Measurements from ENCODE around the gene SPATA46. TPM values are rescaled to one million over a fixed set of nuclear protein-coding genes. Genes with fewer than 3 reads are reported as not detected.

Gene SPATA46
- polyA plus RNA-seq, 1 donor (not counting 4 experiments of a cell fraction or from before 2014, with no cell fraction given): not detected

GRCh38 chr1:162351246-162351842 lies 25.3 kb downstream of the SPATA46 start:
- no peaks in the 10 kb centered on the region for H3K79me2 ChIP-seq (ENCODE audit: control insufficient read depth, insufficient read depth, low read length)
- H4K20me1 ChIP-seq (ENCODE audit: control insufficient read depth, extremely low read depth, insufficient read depth, low read length): no peaks in the 10 kb centered on the region
- peaks cover 16% of the 10 kb centered on the region for H3K4me1 ChIP-seq (ENCODE audit: control insufficient read depth, extremely low read depth, insufficient read depth, low read length)
- TF ChIP-seq EZH2 (IDR thresholded peaks at IDR 0.05; ENCODE audit: low read length): no peak
- TF ChIP-seq, protein P1, sequence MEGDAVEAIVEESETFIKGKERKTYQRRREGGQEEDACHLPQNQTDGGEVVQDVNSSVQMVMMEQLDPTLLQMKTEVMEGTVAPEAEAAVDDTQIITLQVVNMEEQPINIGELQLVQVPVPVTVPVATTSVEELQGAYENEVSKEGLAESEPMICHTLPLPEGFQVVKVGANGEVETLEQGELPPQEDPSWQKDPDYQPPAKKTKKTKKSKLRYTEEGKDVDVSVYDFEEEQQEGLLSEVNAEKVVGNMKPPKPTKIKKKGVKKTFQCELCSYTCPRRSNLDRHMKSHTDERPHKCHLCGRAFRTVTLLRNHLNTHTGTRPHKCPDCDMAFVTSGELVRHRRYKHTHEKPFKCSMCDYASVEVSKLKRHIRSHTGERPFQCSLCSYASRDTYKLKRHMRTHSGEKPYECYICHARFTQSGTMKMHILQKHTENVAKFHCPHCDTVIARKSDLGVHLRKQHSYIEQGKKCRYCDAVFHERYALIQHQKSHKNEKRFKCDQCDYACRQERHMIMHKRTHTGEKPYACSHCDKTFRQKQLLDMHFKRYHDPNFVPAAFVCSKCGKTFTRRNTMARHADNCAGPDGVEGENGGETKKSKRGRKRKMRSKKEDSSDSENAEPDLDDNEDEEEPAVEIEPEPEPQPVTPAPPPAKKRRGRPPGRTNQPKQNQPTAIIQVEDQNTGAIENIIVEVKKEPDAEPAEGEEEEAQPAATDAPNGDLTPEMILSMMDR (optimal IDR thresholded peaks at IDR 0.05 in 1 of 3, IDR thresholded peaks at IDR 0.05 in 1 of 3, conservative IDR thresholded peaks at IDR 0.05 in 1 of 3; ENCODE audit: extremely low read depth in 1 of 3, insufficient read depth in 2 of 3, low read length in 3 of 3): no peak
- no peaks in the 10 kb centered on the region for H3K27me3 ChIP-seq (ENCODE audit: control insufficient read depth, extremely low read depth, insufficient read depth, low read length)
- no peak overlapping the region for H3K9ac ChIP-seq (ENCODE audit: control insufficient read depth, extremely low read depth, insufficient read depth, low read length)
- no peaks in the 10 kb centered on the region for H3K9me1 ChIP-seq (ENCODE audit: control insufficient read depth, extremely low read depth, insufficient read depth, low read length)
- dilution Hi-C loops (cut with MboI; ENCODE audit: extremely low pct_ligation_motif_present, low sequenced_read_pairs): no loop called here
- H3K9me3 ChIP-seq (ENCODE audit: control insufficient read depth, low read depth, low read length): no peaks in the 10 kb centered on the region
- FAIRE-seq: no peak
- no peak overlapping the region for H3K4me3 ChIP-seq (ENCODE audit: control insufficient read depth in 2 of 3, extremely low read depth in 1 of 3, insufficient read depth in 2 of 3, low read depth in 1 of 3, low read length in 3 of 3)
- H3K36me3 ChIP-seq (ENCODE audit: control insufficient read depth in 2 of 2, extremely low read depth in 1 of 2, insufficient read depth in 2 of 2, low read length in 2 of 2): no peaks in the 10 kb centered on the region
- H3K27ac ChIP-seq (ENCODE audit: control insufficient read depth, insufficient read depth, low read length): no peak overlapping the region
- no peak for DNase-seq (ENCODE audit: low read depth, low spot score)
- H3K4me2 ChIP-seq (ENCODE audit: control insufficient read depth, extremely low read depth, insufficient read depth, low read depth, low read length): no peak overlapping the region
- no peak overlapping the region for H2AFZ ChIP-seq (ENCODE audit: control insufficient read depth, low read length)

GRCh38 chr1:162349635-162350330 lies 26.9 kb downstream of the SPATA46 start:
- dilution Hi-C loops (cut with MboI; ENCODE audit: extremely low pct_ligation_motif_present, low sequenced_read_pairs): no loop called here
- Histone ChIP-seq H3K27ac (ENCODE audit: control insufficient read depth, insufficient read depth, low read length) (peak overlapping the region; percentile 69), H3K9me3 (ENCODE audit: control insufficient read depth, low read depth, low read length) (no peaks in the 10 kb centered on the region), H3K9me1 (ENCODE audit: control insufficient read depth, extremely low read depth, insufficient read depth, low read length) (no peaks in the 10 kb centered on the region), H2AFZ (ENCODE audit: control insufficient read depth, low read length) (peak overlapping the region; percentile 80), H3K4me1 (ENCODE audit: control insufficient read depth, extremely low read depth, insufficient read depth, low read length) (peaks cover 16% of the 10 kb centered on the region), H3K36me3 (ENCODE audit: control insufficient read depth in 2 of 2, extremely low read depth in 1 of 2, insufficient read depth in 2 of 2, low read length in 2 of 2) (no peaks in the 10 kb centered on the region), H3K27me3 (ENCODE audit: control insufficient read depth, extremely low read depth, insufficient read depth, low read length) (no peaks in the 10 kb centered on the region), H4K20me1 (ENCODE audit: control insufficient read depth, extremely low read depth, insufficient read depth, low read length) (no peaks in the 10 kb centered on the region), H3K4me3 (ENCODE audit: control insufficient read depth in 2 of 3, extremely low read depth in 1 of 3, insufficient read depth in 2 of 3, low read depth in 1 of 3, low read length in 3 of 3) (peak overlapping the region in 1 of 3 experiments; percentile 12), H3K79me2 (ENCODE audit: control insufficient read depth, insufficient read depth, low read length) (no peaks in the 10 kb centered on the region), H3K4me2 (ENCODE audit: control insufficient read depth, extremely low read depth, insufficient read depth, low read depth, low read length) (peak overlapping the region; percentile 74), H3K9ac (ENCODE audit: control insufficient read depth, extremely low read depth, insufficient read depth, low read length) (peak overlapping the region; percentile 20)
- DNase-seq (ENCODE audit: low read depth, low spot score) (peak; percentile 52), FAIRE-seq (peak; percentile 80)
- TF ChIP-seq, protein P1 (optimal IDR thresholded peaks at IDR 0.05 in 1 of 3, IDR thresholded peaks at IDR 0.05 in 1 of 3, conservative IDR thresholded peaks at IDR 0.05 in 1 of 3; ENCODE audit: extremely low read depth in 1 of 3, insufficient read depth in 2 of 3, low read length in 3 of 3): no peak
- TF ChIP-seq EZH2 (IDR thresholded peaks at IDR 0.05; ENCODE audit: low read length): no peak

Measured in keratinocyte (primary cell).